OCI-LY3 (cell line): ENCODE data around the gene ARID5B.

Experiments
- H2AFZ ChIP-seq: fragments of 200-600, 300-600 bp; shearing (Covaris generic); 2 replicates; pipeline ENCODE4 v1.6.0; 2014; ENCODE audit warnings: antibody characterized with exemption, low read depth, low read length
- H3K27ac ChIP-seq: fragments of 200-600, 300-600 bp; sonication (generic); 2 replicates; pipeline ENCODE4 v1.5.1; 2014; ENCODE audit warnings: mild to moderate bottlenecking, low read length, moderate library complexity, mixed read lengths
- H3K27me3 ChIP-seq: fragments of 200-600, 300-600 bp; sonication (generic); 2 replicates; pipeline ENCODE4 v1.6.1; 2014; ENCODE audit warnings: low read depth, low read length, mixed read lengths
- H3K36me3 ChIP-seq: fragments of 200-600, 300-600 bp; sonication (generic); replicated peaks from 2 replicates; pipeline ENCODE3; 2014; ENCODE audit warnings: low read depth, low read length, mixed read lengths
- H3K4me1 ChIP-seq: fragments of 300-600, 200-600 bp; sonication (generic); 2 replicates; pipeline ENCODE4 v1.6.1; 2014; ENCODE audit warnings: low read length, mixed read lengths
- H3K4me2 ChIP-seq: fragments of 200-600, 300-600 bp; sonication (generic); 2 replicates; pipeline ENCODE4 v1.6.1; 2014; ENCODE audit warnings: low read length, mixed read lengths
- H3K4me3 ChIP-seq: fragments of 300-600, 200-600 bp; sonication (generic); 2 replicates; pipeline ENCODE4 v1.5.1; 2014; ENCODE audit warnings: antibody characterized with exemption, mild to moderate bottlenecking, low read length, moderate library complexity
- H3K79me2 ChIP-seq: fragments of 300-600, 200-600 bp; shearing (Covaris generic); 2 replicates; pipeline ENCODE4 v1.6.1; 2014; ENCODE audit warnings: mild to moderate bottlenecking, low read length, mixed read lengths
- H3K9ac ChIP-seq: fragments of 300-600, 200-600 bp; shearing (Covaris generic); 2 replicates; pipeline ENCODE4 v1.6.0; 2014; ENCODE audit warnings: mild to moderate bottlenecking, low read length, moderate library complexity
- H3K9me3 ChIP-seq: fragments of 200-600, 300-600 bp; shearing (Covaris generic); 2 replicates; pipeline ENCODE4 v1.6.1; 2014; ENCODE audit warnings: low read length, mixed read lengths; ENCODE audit not compliant: insufficient read depth
- H4K20me1 ChIP-seq: fragments of 200-600, 300-600 bp; sonication (generic); 2 replicates; pipeline ENCODE4 v1.6.1; 2016; ENCODE audit warnings: low read length, mixed read lengths; ENCODE audit not compliant: insufficient read depth
- EZH2phosphoT487 ChIP-seq: fragments of 200-600 bp; shearing (Covaris generic); IDR thresholded peaks from 2 replicates; pipeline ENCODE4 v1.6.1; 2018; ENCODE audit warnings: antibody characterized with exemption, mixed run types, low read depth
- TF ChIP-seq, protein P1 (sequence below): fragments of 200-600, 300-600 bp; sonication (generic); IDR thresholded peaks from 2 replicates; pipeline ENCODE4 v1.5.1; 2014; ENCODE audit warnings: antibody characterized with exemption, low read length, low read depth

ARID5B gene

DNA sequence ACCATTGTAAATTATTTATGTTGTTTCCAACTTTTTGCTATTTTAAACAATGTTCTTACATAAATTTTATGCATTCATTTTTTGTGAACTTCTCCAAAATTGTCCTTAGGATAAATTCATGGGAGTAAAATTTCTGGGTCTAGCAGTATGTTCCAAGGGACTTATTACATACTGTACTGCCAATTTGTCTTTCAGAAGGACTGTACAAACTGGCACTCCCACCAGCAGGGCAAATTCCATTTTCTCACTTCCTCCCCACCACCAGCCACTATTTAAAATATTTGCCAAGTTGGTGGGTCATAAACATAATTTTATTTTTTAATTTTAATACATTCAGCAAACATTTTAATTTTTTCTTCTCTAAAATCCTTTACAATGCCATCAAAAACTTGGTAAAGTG is 13.7 kb upstream of the ARID5B start:
- no peak for TF ChIP-seq EZH2phosphoT487
- TF ChIP-seq, protein P1, sequence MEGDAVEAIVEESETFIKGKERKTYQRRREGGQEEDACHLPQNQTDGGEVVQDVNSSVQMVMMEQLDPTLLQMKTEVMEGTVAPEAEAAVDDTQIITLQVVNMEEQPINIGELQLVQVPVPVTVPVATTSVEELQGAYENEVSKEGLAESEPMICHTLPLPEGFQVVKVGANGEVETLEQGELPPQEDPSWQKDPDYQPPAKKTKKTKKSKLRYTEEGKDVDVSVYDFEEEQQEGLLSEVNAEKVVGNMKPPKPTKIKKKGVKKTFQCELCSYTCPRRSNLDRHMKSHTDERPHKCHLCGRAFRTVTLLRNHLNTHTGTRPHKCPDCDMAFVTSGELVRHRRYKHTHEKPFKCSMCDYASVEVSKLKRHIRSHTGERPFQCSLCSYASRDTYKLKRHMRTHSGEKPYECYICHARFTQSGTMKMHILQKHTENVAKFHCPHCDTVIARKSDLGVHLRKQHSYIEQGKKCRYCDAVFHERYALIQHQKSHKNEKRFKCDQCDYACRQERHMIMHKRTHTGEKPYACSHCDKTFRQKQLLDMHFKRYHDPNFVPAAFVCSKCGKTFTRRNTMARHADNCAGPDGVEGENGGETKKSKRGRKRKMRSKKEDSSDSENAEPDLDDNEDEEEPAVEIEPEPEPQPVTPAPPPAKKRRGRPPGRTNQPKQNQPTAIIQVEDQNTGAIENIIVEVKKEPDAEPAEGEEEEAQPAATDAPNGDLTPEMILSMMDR = no peak
- Histone ChIP-seq H2AFZ (no peak overlapping the region), H3K4me2 (no peak overlapping the region), H3K9ac (no peak overlapping the region), H3K4me1 (0 out of 2 replicates have a peak, but pooled peaks cover 4% of the 10 kb centered on the region), H3K27me3 (no peaks in the 10 kb centered on the region), H3K36me3 (no peaks in the 10 kb centered on the region), H4K20me1 (no peaks in the 10 kb centered on the region), H3K27ac (no peak overlapping the region), H3K79me2 (no peaks in the 10 kb centered on the region), H3K9me3 (no peaks in the 10 kb centered on the region), H3K4me3 (no peak overlapping the region)

DNA sequence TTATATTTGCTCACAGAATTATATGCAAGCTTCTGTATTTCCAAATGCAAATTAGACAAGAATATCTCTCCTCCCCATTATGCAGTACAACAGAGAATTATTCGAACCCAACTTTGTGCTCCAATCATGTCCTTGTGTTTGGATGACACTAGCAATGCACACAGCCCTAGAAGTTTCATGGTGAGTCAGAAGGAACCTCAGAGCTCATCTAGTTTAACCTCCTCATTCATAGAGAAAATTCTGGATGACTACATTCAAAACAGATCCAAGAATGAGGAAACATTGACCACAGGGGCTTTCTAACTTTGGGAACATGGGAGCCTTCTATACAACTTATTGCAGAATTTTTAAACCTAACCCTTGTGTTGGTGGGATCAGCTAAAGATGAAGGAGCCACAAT is 12.8 kb upstream of the ARID5B start:
- no peaks in the 10 kb centered on the region for H3K36me3 ChIP-seq
- H3K79me2 ChIP-seq = no peaks in the 10 kb centered on the region
- no peak overlapping the region for H3K4me3 ChIP-seq
- H2AFZ ChIP-seq = no peak overlapping the region
- H3K4me1 ChIP-seq = 0 out of 2 replicates have a peak, but pooled peaks cover 4% of the 10 kb centered on the region
- no peak overlapping the region for H3K27ac ChIP-seq
- no peaks in the 10 kb centered on the region for H4K20me1 ChIP-seq
- H3K27me3 ChIP-seq = no peaks in the 10 kb centered on the region
- no peak overlapping the region for H3K9ac ChIP-seq
- TF ChIP-seq, protein P1 = no peak
- TF ChIP-seq EZH2phosphoT487 = no peak
- no peaks in the 10 kb centered on the region for H3K9me3 ChIP-seq
- no peak overlapping the region for H3K4me2 ChIP-seq

DNA sequence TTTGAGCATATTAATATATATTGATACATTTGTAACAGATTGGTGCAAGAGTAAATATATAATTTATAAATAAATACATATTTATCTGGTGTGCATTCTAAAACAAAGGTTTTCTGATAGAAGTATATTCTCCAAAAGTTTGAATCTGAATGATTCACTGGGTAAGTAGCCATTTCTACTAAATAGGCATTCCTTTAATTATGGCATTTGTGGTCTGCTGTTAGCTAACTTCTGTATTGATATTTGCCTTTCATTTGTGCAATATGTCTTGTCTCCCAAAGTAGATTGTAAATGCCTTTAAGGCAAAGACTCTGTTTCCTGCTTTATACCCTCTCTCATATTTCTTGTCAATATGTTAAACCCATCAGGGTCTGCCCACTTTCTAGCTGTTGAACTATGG is 11.1 kb upstream of the ARID5B start:
- no peaks in the 10 kb centered on the region for H4K20me1 ChIP-seq
- H3K79me2 ChIP-seq = no peaks in the 10 kb centered on the region
- H2AFZ ChIP-seq = no peak overlapping the region
- H3K9me3 ChIP-seq = no peaks in the 10 kb centered on the region
- no peak overlapping the region for H3K9ac ChIP-seq
- no peak overlapping the region for H3K4me3 ChIP-seq
- H3K4me1 ChIP-seq = 0 out of 2 replicates have a peak, but pooled peaks cover 4% of the 10 kb centered on the region
- no peak for TF ChIP-seq EZH2phosphoT487
- TF ChIP-seq, protein P1 = no peak
- H3K36me3 ChIP-seq = no peaks in the 10 kb centered on the region
- H3K4me2 ChIP-seq = no peak overlapping the region
- no peak overlapping the region for H3K27ac ChIP-seq
- H3K27me3 ChIP-seq = no peaks in the 10 kb centered on the region

DNA sequence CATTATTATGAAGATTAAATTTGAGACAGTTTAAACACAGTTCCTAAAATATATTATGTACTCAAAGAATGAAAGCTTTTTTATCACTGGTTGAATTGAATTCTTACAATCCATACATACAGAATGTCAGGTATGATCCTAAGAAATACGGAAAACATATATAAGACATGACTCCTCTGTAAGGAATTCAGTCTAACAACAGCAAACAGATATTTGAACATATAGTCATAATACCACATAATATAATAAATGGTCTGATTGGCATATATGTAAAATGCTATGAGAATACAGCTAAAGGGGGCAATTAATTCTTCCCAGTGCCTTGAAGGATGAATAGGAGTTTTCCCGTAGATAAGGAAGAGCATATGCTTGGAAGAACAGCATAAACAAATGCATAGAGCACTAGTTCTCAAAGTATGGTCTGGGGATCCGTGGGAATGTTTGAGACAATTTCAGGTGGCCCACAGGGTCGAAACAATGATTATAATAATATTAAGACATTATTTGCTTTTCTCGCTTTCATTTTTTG is 10.6 kb upstream of the ARID5B start:
- Histone ChIP-seq H3K79me2 (no peaks in the 10 kb centered on the region), H2AFZ (no peak overlapping the region), H3K9me3 (no peaks in the 10 kb centered on the region), H4K20me1 (no peaks in the 10 kb centered on the region), H3K27ac (no peak overlapping the region), H3K27me3 (no peaks in the 10 kb centered on the region), H3K9ac (no peak overlapping the region), H3K4me3 (no peak overlapping the region), H3K4me2 (no peak overlapping the region), H3K36me3 (no peaks in the 10 kb centered on the region), H3K4me1 (0 out of 2 replicates have a peak, but pooled peaks cover 4% of the 10 kb centered on the region)
- TF ChIP-seq, protein P1 = no peak
- TF ChIP-seq EZH2phosphoT487 = no peak
